CD4-positive, CD25-positive, alpha-beta regulatory T cell (primary cell): Measurements from ENCODE around the gene NCAPH2. TPM values are rescaled to one million over a fixed set of nuclear protein-coding genes. Genes with fewer than 3 reads are reported as not detected.

Source experiments
- ATAC-seq, 2 donors: fragments of 150-1000 bp; cut with Tn5 transposase; one replicate each; pipeline ENCODE4 v1.10.0; 2021; ENCODE audit warnings: low read depth in 2 of 2, moderate number of reproducible peaks in 2 of 2, moderate library complexity in 1 of 2
- DNase-seq, 3 donors: peaks; one replicate each; pipeline versions ENCODE4 v3.0.0 to v3.0.0-alpha.2; 2012 to 2022; ENCODE audit warnings: mixed read lengths in 1 of 3
- H3K27ac ChIP-seq: one replicate; pipeline ENCODE4 v1.7.0; 2013; ENCODE audit warnings: mild to moderate bottlenecking, low read length; ENCODE audit not compliant: insufficient read depth, poor library complexity, severe bottlenecking
- H3K27me3 ChIP-seq: one replicate; pipeline ENCODE4 v1.7.0; 2013; ENCODE audit warnings: low read length; ENCODE audit not compliant: control insufficient read depth, insufficient read depth
- H3K36me3 ChIP-seq: one replicate; pipeline ENCODE4 v1.7.0; 2013; ENCODE audit warnings: mild to moderate bottlenecking, low read length, moderate library complexity; ENCODE audit not compliant: control insufficient read depth, insufficient read depth
- H3K4me1 ChIP-seq: 2 replicates; pipeline ENCODE4 v1.7.0; 2013; ENCODE audit warnings: mild to moderate bottlenecking, low read length; ENCODE audit not compliant: insufficient read depth, control insufficient read depth, poor library complexity, severe bottlenecking
- H3K4me3 ChIP-seq: one replicate; pipeline ENCODE4 v1.7.0; 2013; ENCODE audit warnings: low read depth, mild to moderate bottlenecking, low read length, moderate library complexity
- H3K9me3 ChIP-seq, 2 experiments: 1 replicate in 1 of 2; 2 replicates in 1 of 2; pipeline ENCODE4 v1.7.0; 2013; ENCODE audit warnings: low read length in 2 of 2, mild to moderate bottlenecking in 1 of 2, moderate library complexity in 1 of 2; ENCODE audit not compliant: control insufficient read depth in 2 of 2
- H3K27ac Mint-ChIP-seq, 3 donors: one replicate each; pipeline ENCODE4 v1.8.0; 2020 to 2022; ENCODE audit warnings: mild to moderate bottlenecking in 3 of 3, mixed read lengths in 3 of 3, moderate library complexity in 2 of 3
- H3K27me3 Mint-ChIP-seq: one replicate; pipeline ENCODE4 v1.8.0; 2022; ENCODE audit warnings: mild to moderate bottlenecking, mixed read lengths
- H3K36me3 Mint-ChIP-seq: one replicate; pipeline ENCODE4 v1.8.0; 2020; ENCODE audit warnings: mixed read lengths
- H3K4me1 Mint-ChIP-seq, 4 donors: one replicate each; pipeline ENCODE4 v1.8.0; 2020 to 2022; ENCODE audit warnings: mixed read lengths in 4 of 4, mild to moderate bottlenecking in 1 of 4
- H3K4me3 Mint-ChIP-seq, 4 donors: one replicate each; pipeline ENCODE4 v1.8.0; 2020 to 2022; ENCODE audit warnings: mild to moderate bottlenecking in 4 of 4, mixed read lengths in 4 of 4, moderate library complexity in 3 of 4
- H3K9me3 Mint-ChIP-seq, 7 donors: one replicate each; pipeline ENCODE4 v1.8.0; 2020 to 2022; ENCODE audit warnings: mixed read lengths in 7 of 7, mild to moderate bottlenecking in 3 of 7, moderate library complexity in 2 of 7
- polyA plus RNA-seq, 4 donors: library from polyadenylated mRNA; unstranded; fragments of 300-500 nt; fragmentation: Illumina TruSeq; gene quantifications; one replicate each; pipeline ENCODE4 v1.2.3, GENCODE V29; 2021
- total RNA-seq: library from RNA; stranded (reverse); gene quantifications from one replicate; pipeline ENCODE4 v1.2.3, GENCODE V29; 2022

The NCAPH2 gene
- total and polyA plus RNA-seq, 5 donors from 2014 or later = 35.8 to 112 (median 41.7) TPM

DNA sequence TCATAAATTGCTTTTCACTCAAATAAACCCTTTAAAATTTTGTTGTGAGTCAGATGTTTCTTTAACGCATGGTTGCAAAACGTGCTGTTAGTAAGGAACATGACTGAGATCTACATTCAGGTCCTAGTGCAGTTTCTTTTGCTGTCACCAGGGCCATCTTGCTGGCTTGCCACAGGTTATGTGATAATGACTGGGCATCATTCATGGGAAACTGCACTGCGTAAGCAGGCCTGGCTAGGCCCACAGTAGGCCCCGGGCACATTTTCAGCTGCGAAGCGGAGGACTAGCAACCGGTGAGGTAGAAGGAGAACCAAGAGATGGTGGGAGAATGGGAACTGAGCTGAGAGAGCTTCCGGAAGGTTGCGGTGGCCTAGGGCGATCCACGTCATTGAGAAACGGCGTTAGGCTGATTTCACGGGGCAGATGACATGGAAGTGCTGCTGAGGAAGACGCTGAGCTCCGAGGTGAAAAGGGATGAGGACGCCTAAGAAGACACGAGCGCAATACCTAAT is 34.4 kb downstream of the NCAPH2 start:
- H3K9me3 ChIP-seq = no peaks in the 10 kb centered on the region
- Mint-ChIP-seq H3K4me3 (peak overlapping the region; percentile 27 to 86 (median 54)), H3K27me3 (no peaks in the 10 kb centered on the region), H3K36me3 (no peaks in the 10 kb centered on the region), H3K27ac (peak overlapping the region; percentile 21 to 100 (median 86)), H3K4me1 (peaks cover 14 to 64% (median 38%) of the 10 kb centered on the region in 4 donors), H3K9me3 (peaks cover 0 to 3% (median 0%) of the 10 kb centered on the region in 7 donors)
- H3K27me3 ChIP-seq = no peaks in the 10 kb centered on the region
- H3K4me1 ChIP-seq = peaks cover 54% of the 10 kb centered on the region
- H3K27ac ChIP-seq = no peak overlapping the region
- no peak for ATAC-seq
- H3K4me3 ChIP-seq = no peak overlapping the region
- no peaks in the 10 kb centered on the region for H3K36me3 ChIP-seq
- no peak for DNase-seq

DNA sequence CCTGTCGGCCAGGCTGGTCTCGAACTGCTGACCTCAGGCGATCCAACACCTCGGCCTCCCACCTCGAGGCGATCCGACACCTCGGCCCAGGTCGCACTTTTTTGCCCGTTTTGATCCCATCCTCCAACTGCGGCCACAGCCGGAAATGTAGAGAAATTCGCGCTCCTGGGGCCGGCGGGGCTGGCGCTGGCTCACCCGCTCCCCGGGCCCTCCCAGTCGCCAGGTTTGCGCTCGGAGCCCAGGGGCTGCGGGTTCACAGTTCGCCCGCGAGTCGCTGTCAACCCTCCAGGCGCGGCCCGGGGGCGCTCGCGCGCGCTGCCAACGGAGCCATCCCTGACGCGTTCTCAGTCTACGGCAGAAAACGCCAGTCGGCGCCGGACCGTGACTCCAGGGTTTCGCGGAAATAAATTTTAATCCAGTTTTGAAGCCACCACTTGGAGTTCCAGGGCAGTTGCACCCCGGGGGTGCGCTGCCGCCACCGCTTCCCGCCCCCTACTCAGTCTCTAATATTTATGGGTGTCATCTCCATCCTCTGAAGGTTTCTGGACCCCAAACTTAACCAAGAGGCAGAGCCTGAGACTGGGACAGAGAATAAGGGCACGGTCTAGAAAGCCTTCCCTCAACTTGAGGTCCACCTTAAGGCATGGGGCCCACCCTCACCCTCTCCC is 36.2 kb downstream of the NCAPH2 start:
- Histone ChIP-seq H3K9me3 (no peaks in the 10 kb centered on the region), H3K4me3 (peak overlapping the region; percentile 63), H3K27ac (peak overlapping the region; percentile 83), H3K27me3 (no peaks in the 10 kb centered on the region), H3K4me1 (peaks cover 52% of the 10 kb centered on the region), H3K36me3 (no peaks in the 10 kb centered on the region)
- Mint-ChIP-seq H3K27ac (peak overlapping the region; percentile 78 to 96 (median 83)), H3K27me3 (no peaks in the 10 kb centered on the region), H3K4me1 (peaks cover 14 to 57% (median 32%) of the 10 kb centered on the region in 4 donors), H3K4me3 (peak overlapping the region; percentile 70 to 84 (median 77)), H3K36me3 (no peaks in the 10 kb centered on the region), H3K9me3 (peaks cover 0 to 3% (median 0%) of the 10 kb centered on the region in 7 donors)
- DNase-seq (peak; percentile 70 to 85 (median 75)), ATAC-seq (peak; percentile 48 to 50)

DNA sequence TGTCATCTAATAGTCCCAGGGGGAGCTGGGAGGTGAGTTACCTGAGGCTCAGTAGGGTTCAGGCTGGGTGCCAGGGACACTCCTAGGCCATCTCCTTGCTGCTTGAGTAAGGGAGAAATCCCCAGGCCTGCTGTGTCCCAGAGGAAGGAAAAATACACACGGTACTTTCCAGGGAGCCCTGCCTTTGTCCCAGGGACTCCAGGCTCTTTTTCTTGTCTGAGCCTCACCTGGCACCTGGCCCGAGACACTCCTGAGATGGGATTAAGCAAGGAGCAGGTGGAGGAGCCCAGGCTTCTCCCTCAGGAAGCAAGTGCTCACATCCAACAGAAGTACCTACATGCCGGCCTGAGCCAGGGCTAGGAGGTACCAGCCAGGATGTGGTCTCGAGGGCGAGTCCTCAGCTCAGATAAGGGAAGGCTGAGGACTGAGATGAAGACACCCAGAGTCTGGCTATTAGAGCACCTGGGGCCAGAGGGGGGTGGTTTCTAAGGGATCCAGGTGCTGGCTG is 36.8 kb downstream of the NCAPH2 start:
- Histone ChIP-seq H3K9me3 (no peaks in the 10 kb centered on the region), H3K27ac (peak overlapping the region; percentile 83), H3K27me3 (no peaks in the 10 kb centered on the region), H3K4me1 (peaks cover 53% of the 10 kb centered on the region), H3K4me3 (peak overlapping the region; percentile 63), H3K36me3 (no peaks in the 10 kb centered on the region)
- no peaks in the 10 kb centered on the region for H3K9me3 Mint-ChIP-seq
- no peaks in the 10 kb centered on the region for H3K36me3 Mint-ChIP-seq
- DNase-seq = peak in 1 of 3 donors; percentile 81
- H3K27me3 Mint-ChIP-seq = no peaks in the 10 kb centered on the region
- H3K27ac Mint-ChIP-seq = peak overlapping the region; percentile 73 to 96 (median 78)
- no peak for ATAC-seq
- peaks cover 8 to 54% (median 28%) of the 10 kb centered on the region in 4 donors for H3K4me1 Mint-ChIP-seq
- H3K4me3 Mint-ChIP-seq = peak overlapping the region; percentile 70 to 84 (median 77)

DNA sequence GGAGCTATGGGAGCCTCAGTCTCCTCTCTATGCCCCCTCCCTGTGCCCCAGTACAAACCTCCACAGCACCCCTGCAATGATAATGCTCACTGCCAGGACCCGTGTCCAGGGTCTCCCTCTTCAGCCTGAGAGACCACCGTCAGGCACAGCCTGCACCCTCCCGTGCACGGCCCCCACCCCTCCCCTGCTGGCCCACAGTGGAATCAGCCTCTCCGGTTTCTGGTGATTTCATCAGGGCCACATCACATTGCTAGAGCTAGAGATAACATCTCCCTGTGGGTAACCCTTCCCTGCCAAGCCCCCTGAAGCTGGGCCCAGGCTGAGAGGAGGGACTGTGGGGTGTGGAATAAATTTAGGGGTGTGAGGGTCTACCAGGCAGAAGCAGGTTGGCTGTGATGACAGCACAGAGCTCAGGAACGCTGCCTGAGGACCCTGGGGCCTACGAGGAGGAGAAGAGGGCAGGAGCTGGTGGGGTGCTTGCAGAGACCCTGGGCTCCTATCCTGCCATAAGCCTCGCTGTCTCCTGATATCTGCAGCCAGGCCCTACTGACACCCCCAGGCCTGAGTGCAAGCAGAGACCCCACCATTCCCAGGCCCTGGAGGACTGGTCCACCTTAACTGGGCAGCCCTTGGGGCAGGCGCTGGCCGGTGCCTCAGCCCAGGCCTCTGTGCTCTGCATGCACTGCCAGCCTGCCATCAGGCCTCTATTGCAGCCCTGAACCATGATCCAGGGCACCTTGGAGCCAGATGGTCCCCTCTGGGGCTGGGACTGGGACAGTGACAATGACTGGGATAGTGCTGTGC is 37.7 kb downstream of the NCAPH2 start, which contains the start of gene KLHDC7B:
Gene KLHDC7B (plus strand): TSS at position 378 of the 804 bp plus-strand sequence. CDS start 345 bp downstream, at position 723.
- no peak for DNase-seq

DNA sequence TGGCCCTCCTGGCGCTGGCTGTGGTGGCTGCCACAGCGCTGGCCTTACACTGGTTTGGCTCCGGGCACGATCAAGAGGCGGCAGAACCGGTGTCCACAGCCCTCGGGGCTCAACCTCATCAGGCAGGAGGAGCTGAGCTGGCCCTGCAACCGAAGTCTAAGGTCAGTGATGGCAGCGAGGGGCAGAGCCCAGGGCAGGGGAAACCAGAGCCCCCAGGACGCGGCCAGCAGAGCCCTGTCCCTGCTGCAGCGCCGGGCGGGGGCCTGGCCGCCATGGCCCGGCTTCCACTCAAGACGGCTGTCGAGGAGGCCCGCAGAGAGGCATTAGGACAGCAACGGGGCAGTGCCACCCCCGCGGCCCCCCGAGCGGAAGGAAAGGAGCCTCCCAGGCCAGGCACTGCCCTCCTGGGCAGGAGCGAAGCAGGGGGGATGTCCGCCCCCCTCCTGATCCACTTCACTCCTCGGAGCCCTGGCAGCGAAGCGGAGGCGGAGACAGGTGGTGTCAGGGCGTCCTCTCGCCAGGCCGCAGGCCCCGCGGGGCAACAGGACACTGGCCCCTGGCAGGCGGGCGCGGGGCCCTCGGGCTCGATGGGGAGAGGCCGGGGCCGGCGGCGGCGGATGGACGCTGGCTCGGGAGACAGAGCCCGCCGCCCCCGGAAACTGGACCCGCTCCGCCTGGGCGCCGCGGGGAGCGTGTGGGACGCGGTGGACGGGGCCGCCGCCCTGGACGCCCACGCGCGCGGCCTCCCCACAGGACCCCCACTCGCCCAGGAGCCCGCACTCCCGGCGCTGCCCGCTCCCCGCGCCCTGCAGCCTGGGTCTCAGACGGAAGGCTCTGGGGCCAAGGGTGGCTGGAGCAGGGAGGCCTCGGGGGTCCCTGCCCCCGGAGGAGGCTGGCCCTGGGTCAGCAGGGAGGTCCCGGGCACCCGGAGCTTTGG is 38.6 kb downstream of the NCAPH2 start:
- H3K4me1 ChIP-seq = peaks cover 52% of the 10 kb centered on the region
- H3K27ac ChIP-seq = peak overlapping the region; percentile 14
- peak overlapping the region in 3 of 4 donors; percentile 43 to 84 (median 71) for H3K4me3 Mint-ChIP-seq
- H3K36me3 ChIP-seq = no peaks in the 10 kb centered on the region
- no peaks in the 10 kb centered on the region for H3K9me3 Mint-ChIP-seq
- ATAC-seq (no peak), DNase-seq (no peak)
- no peaks in the 10 kb centered on the region for H3K36me3 Mint-ChIP-seq
- peak overlapping the region in 1 of 3 donors; percentile 67 for H3K27ac Mint-ChIP-seq
- no peaks in the 10 kb centered on the region for H3K9me3 ChIP-seq
- H3K27me3 Mint-ChIP-seq = no peaks in the 10 kb centered on the region
- H3K27me3 ChIP-seq = no peaks in the 10 kb centered on the region
- H3K4me1 Mint-ChIP-seq = peaks cover 7 to 56% (median 28%) of the 10 kb centered on the region in 4 donors
- no peak overlapping the region for H3K4me3 ChIP-seq

More for the DNA sequence above, 37.7 kb downstream of the NCAPH2 start, which contains the start of gene KLHDC7B:
- peak within 1 kb of the TSS; percentile 70 to 84 (median 77) for H3K4me3 Mint-ChIP-seq
- no peak for ATAC-seq
- H3K4me3 ChIP-seq = peak within 1 kb of the TSS; percentile 63
- H3K36me3 Mint-ChIP-seq = no peaks in the 10 kb centered on the region
- peaks cover 7 to 57% (median 28%) of the 10 kb centered on the region in 4 donors for H3K4me1 Mint-ChIP-seq
- peaks cover 52% of the 10 kb centered on the region for H3K4me1 ChIP-seq
- peak within 1 kb of the TSS; percentile 73 to 96 (median 78) for H3K27ac Mint-ChIP-seq
- no peaks in the 10 kb centered on the region for H3K36me3 ChIP-seq
- no peaks in the 10 kb centered on the region for H3K9me3 ChIP-seq
- H3K27me3 Mint-ChIP-seq = no peaks in the 10 kb centered on the region
- H3K27ac ChIP-seq = peak within 1 kb of the TSS; percentile 83
- no peaks in the 10 kb centered on the region for H3K9me3 Mint-ChIP-seq
- H3K27me3 ChIP-seq = no peaks in the 10 kb centered on the region

DNA sequence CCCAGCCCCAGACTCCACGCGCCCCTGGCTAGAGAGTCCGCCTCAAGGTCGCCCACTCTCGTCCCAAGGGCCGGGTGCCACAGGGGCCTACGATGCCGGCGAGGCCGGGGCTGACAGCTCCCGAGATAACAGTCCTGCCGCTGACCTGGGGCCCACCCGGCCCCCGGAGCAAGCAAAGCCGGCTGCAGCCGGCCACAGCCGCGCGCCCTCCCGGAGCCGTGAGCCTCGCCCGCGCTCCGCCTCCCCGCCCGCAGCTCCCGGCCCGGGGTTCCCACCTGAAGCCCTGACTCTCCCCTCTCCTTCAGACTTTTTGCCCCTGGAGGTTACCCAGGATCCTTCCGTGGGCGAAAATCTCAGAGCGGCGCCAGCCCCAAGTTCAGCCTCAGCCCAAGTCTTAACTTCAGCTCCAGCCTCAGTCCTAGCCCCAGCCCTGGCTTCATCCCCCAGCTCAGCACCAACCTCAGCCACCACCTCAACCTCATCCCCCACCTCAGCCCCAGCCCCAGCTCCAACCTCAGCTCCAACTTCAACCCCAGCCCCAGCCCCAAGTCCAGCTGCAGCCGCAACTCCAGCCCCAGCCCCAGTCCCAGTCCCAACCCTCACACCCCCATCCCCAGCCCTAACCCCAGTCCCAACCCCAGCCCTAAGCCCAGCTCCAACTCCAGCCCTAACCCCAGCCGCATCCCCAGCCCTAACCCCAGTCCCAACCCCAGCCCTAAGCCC is 39.4 kb downstream of the NCAPH2 start:
- peaks cover 3 to 50% (median 25%) of the 10 kb centered on the region in 4 donors for H3K4me1 Mint-ChIP-seq
- ATAC-seq = no peak

More for the DNA sequence above, 39.4 kb downstream of the NCAPH2 start:
- no peaks in the 10 kb centered on the region for H3K27me3 ChIP-seq
- H3K9me3 Mint-ChIP-seq = no peaks in the 10 kb centered on the region
- H3K27ac ChIP-seq = peak overlapping the region; percentile 83
- H3K4me3 ChIP-seq = no peak overlapping the region
- peak overlapping the region in 2 of 4 donors; percentile 41 to 79 for H3K4me3 Mint-ChIP-seq
- peaks cover 52% of the 10 kb centered on the region for H3K4me1 ChIP-seq
- H3K27me3 Mint-ChIP-seq = no peaks in the 10 kb centered on the region
- no peaks in the 10 kb centered on the region for H3K36me3 Mint-ChIP-seq
- H3K27ac Mint-ChIP-seq = peak overlapping the region; percentile 46 to 84 (median 72)
- no peaks in the 10 kb centered on the region for H3K36me3 ChIP-seq
- no peak for DNase-seq
- no peaks in the 10 kb centered on the region for H3K9me3 ChIP-seq
